ENCODE results near the gene NRXN3. TPM values are rescaled to one million over a fixed set of nuclear protein-coding genes. Genes with fewer than 3 reads are reported as not detected.
"Not testable (repeated sequence)": the region's sequence is repeated elsewhere in the genome, so short reads cannot be mapped to it uniquely, and the experiment has no call there.

The NRXN3 gene
- total RNA-seq, 1 experiment from 2014 or later, result not detected

- no peak for DNase-seq (ENCODE audit: low spot score)
- in situ Hi-C loops (cut with HindIII; ENCODE audit: low sequenced_read_pairs), result no loop called here
Measured at GRCh38 chr14:79094951-79095350, 924.8 kb downstream of the NRXN3 start.

GRCh38 chr14:79096811-79097210 is 926.6 kb downstream of the NRXN3 start:
- DNase-seq (ENCODE audit: low spot score), result no peak
- in situ Hi-C loops (cut with HindIII; ENCODE audit: low sequenced_read_pairs), result no loop called here

- in situ Hi-C loops (cut with HindIII; ENCODE audit: low sequenced_read_pairs), result no loop called here
- no peak for DNase-seq (ENCODE audit: low spot score)
Measured at GRCh38 chr14:79098324-79098723, 928.2 kb downstream of the NRXN3 start.

GRCh38 chr14:79100578-79100977 is 930.4 kb downstream of the NRXN3 start:
- in situ Hi-C loops (cut with HindIII; ENCODE audit: low sequenced_read_pairs), result no loop called here

GRCh38 chr14:79101388-79101787 is 931.2 kb downstream of the NRXN3 start:
- no peak for DNase-seq (ENCODE audit: low spot score)
- in situ Hi-C loops (cut with HindIII; ENCODE audit: low sequenced_read_pairs), result no loop called here

More at GRCh38 chr14:79100578-79100977, 930.4 kb downstream of the NRXN3 start:
- DNase-seq (ENCODE audit: low spot score), result no peak

GRCh38 chr14:79103764-79104163 is 933.6 kb downstream of the NRXN3 start:
- in situ Hi-C loops (cut with HindIII; ENCODE audit: low sequenced_read_pairs), result no loop called here
- DNase-seq (ENCODE audit: low spot score), result no peak

GRCh38 chr14:79110564-79110963 is 940.4 kb downstream of the NRXN3 start:
- DNase-seq (ENCODE audit: low spot score); in situ Hi-C loops (cut with HindIII; ENCODE audit: low sequenced_read_pairs): not testable (repeated sequence)

GRCh38 chr14:79111987-79112501 is 941.9 kb downstream of the NRXN3 start:
- in situ Hi-C loops (cut with HindIII; ENCODE audit: low sequenced_read_pairs), result no loop called here
- DNase-seq (ENCODE audit: low spot score), result no peak

GRCh38 chr14:79117561-79117960 is 947.4 kb downstream of the NRXN3 start:
- DNase-seq (ENCODE audit: low spot score), result no peak
- in situ Hi-C loops (cut with HindIII; ENCODE audit: low sequenced_read_pairs), result no loop called here

- DNase-seq (ENCODE audit: low spot score), result no peak
- in situ Hi-C loops (cut with HindIII; ENCODE audit: low sequenced_read_pairs), result no loop called here
Measured at GRCh38 chr14:79118291-79118690, 948.1 kb downstream of the NRXN3 start.

GRCh38 chr14:79134361-79134760 is 964.2 kb downstream of the NRXN3 start:
- in situ Hi-C loops (cut with HindIII; ENCODE audit: low sequenced_read_pairs), result no loop called here
- DNase-seq (ENCODE audit: low spot score), result peak; percentile 37

- peak; percentile 42 for DNase-seq (ENCODE audit: low spot score)
- in situ Hi-C loops (cut with HindIII; ENCODE audit: low sequenced_read_pairs), result no loop called here
Measured at GRCh38 chr14:79136071-79137044, 966.2 kb downstream of the NRXN3 start.

- in situ Hi-C loops (cut with HindIII; ENCODE audit: low sequenced_read_pairs), result no loop called here
- peak; percentile 90 for DNase-seq (ENCODE audit: low spot score)
Measured at GRCh38 chr14:79137045-79137430, 966.9 kb downstream of the NRXN3 start.

GRCh38 chr14:79137836-79138235 is 967.7 kb downstream of the NRXN3 start:
- in situ Hi-C loops (cut with HindIII; ENCODE audit: low sequenced_read_pairs), result no loop called here
- DNase-seq (ENCODE audit: low spot score), result peak; percentile 23

GRCh38 chr14:79144896-79145295 is 974.7 kb downstream of the NRXN3 start:
- in situ Hi-C loops (cut with HindIII; ENCODE audit: low sequenced_read_pairs), result no loop called here

GRCh38 chr14:79150226-79150625 is 980.1 kb downstream of the NRXN3 start:
- in situ Hi-C loops (cut with HindIII; ENCODE audit: low sequenced_read_pairs), result no loop called here
- DNase-seq (ENCODE audit: low spot score), result no peak

More at GRCh38 chr14:79144896-79145295, 974.7 kb downstream of the NRXN3 start:
- no peak for DNase-seq (ENCODE audit: low spot score)

- in situ Hi-C loops (cut with HindIII; ENCODE audit: low sequenced_read_pairs), result no loop called here
Measured at GRCh38 chr14:79157369-79157768, 987.2 kb downstream of the NRXN3 start.

GRCh38 chr14:79161571-79161970 is 991.4 kb downstream of the NRXN3 start:
- DNase-seq (ENCODE audit: low spot score), result no peak
- in situ Hi-C loops (cut with HindIII; ENCODE audit: low sequenced_read_pairs), result no loop called here

More at GRCh38 chr14:79157369-79157768, 987.2 kb downstream of the NRXN3 start:
- DNase-seq (ENCODE audit: low spot score), result no peak

GRCh38 chr14:79162833-79163232 is 992.7 kb downstream of the NRXN3 start:
- in situ Hi-C loops (cut with HindIII; ENCODE audit: low sequenced_read_pairs), result no loop called here
- no peak for DNase-seq (ENCODE audit: low spot score)

GRCh38 chr14:79165471-79166090 is 995.4 kb downstream of the NRXN3 start:
- in situ Hi-C loops (cut with HindIII; ENCODE audit: low sequenced_read_pairs), result no loop called here

More at GRCh38 chr14:79165471-79166090, 995.4 kb downstream of the NRXN3 start:
- DNase-seq (ENCODE audit: low spot score), result peak; percentile 72

Data from G401 (cell line).